Measurements from ENCODE around the gene DNAJC3.

- no peak for TF ChIP-seq CTCF (IDR thresholded peaks at IDR 0.05; ENCODE audit: insufficient read depth, low read length, poor library complexity, severe bottlenecking)
- TF ChIP-seq EZH2phosphoT487 (conservative IDR thresholded peaks at IDR 0.05; ENCODE audit: low read length): no peak
Observed at GRCh38 chr13:95779522-95779921, 102.6 kb downstream of the DNAJC3 start.
